Osteocyte (in vitro differentiated cells): ENCODE measurements around the gene SMOC2. TPM values are rescaled to one million over a fixed set of nuclear protein-coding genes. Genes with fewer than 3 reads are reported as not detected.

Source experiments
- DNase-seq: peaks from one replicate; pipeline ENCODE4 v3.0.0; 2021; ENCODE audit warnings: mixed read lengths; ENCODE audit not compliant: unreplicated experiment; ENCODE audit errors: extremely low spot score
- H3K27ac Mint-ChIP-seq: one replicate; pipeline ENCODE4 v1.8.0; 2021; ENCODE audit warnings: mild to moderate bottlenecking, mixed read lengths; ENCODE audit not compliant: unreplicated experiment
- H3K27me3 Mint-ChIP-seq: one replicate; pipeline ENCODE4 v1.8.0; 2021; ENCODE audit warnings: mixed read lengths; ENCODE audit not compliant: unreplicated experiment
- H3K36me3 Mint-ChIP-seq: one replicate; pipeline ENCODE4 v1.8.0; 2021; ENCODE audit warnings: mixed read lengths; ENCODE audit not compliant: unreplicated experiment
- H3K4me1 Mint-ChIP-seq: one replicate; pipeline ENCODE4 v1.8.0; 2021; ENCODE audit warnings: mixed read lengths; ENCODE audit not compliant: unreplicated experiment
- H3K4me3 Mint-ChIP-seq: one replicate; pipeline ENCODE4 v1.8.0; 2021; ENCODE audit warnings: mild to moderate bottlenecking, moderate library complexity, mixed read lengths; ENCODE audit not compliant: unreplicated experiment
- H3K9me3 Mint-ChIP-seq: one replicate; pipeline ENCODE4 v1.8.0; 2021; ENCODE audit warnings: mixed read lengths; ENCODE audit not compliant: unreplicated experiment
- CTCF ChIP-seq: fragments of 200-600 bp; sonication (generic); IDR thresholded peaks from 2 replicates; pipeline ENCODE4 v1.5.0; 2021; ENCODE audit warnings: antibody characterized with exemption, mild to moderate bottlenecking, moderate library complexity
- total RNA-seq: library from RNA; stranded (reverse); gene quantifications from 2 replicates; pipeline ENCODE4 v1.2.1, GENCODE V29; 2021

SMOC2 gene
- total RNA-seq, 1 donor from 2014 or later: 11.6 TPM

- no peaks in the 10 kb centered on the region for H3K36me3 Mint-ChIP-seq
- H3K27me3 Mint-ChIP-seq: peaks cover 4% of the 10 kb centered on the region
- peak; percentile 40 for DNase-seq
- no peak for TF ChIP-seq CTCF
- no peaks in the 10 kb centered on the region for H3K9me3 Mint-ChIP-seq
- H3K4me3 Mint-ChIP-seq: no peak overlapping the region
- H3K4me1 Mint-ChIP-seq: peaks cover 10% of the 10 kb centered on the region
- H3K27ac Mint-ChIP-seq: no peak overlapping the region
Observed at GRCh38 chr6:168578036-168578435, 137.1 kb downstream of the SMOC2 start.

- Mint-ChIP-seq H3K27me3 (peaks cover 4% of the 10 kb centered on the region), H3K36me3 (no peaks in the 10 kb centered on the region), H3K9me3 (no peaks in the 10 kb centered on the region), H3K4me1 (peaks cover 10% of the 10 kb centered on the region), H3K4me3 (no peak overlapping the region), H3K27ac (no peak overlapping the region)
- TF ChIP-seq CTCF: no peak
- peak; percentile 69 for DNase-seq
Observed at GRCh38 chr6:168581236-168581635, 140.3 kb downstream of the SMOC2 start.

- peak; percentile 54 for DNase-seq
- Mint-ChIP-seq H3K4me3 (no peak overlapping the region), H3K9me3 (no peaks in the 10 kb centered on the region), H3K27ac (no peak overlapping the region), H3K27me3 (peaks cover 4% of the 10 kb centered on the region), H3K4me1 (peaks cover 10% of the 10 kb centered on the region), H3K36me3 (no peaks in the 10 kb centered on the region)
- TF ChIP-seq CTCF: no peak
Observed at GRCh38 chr6:168581706-168582105, 140.7 kb downstream of the SMOC2 start.

GRCh38 chr6:168582571-168582981 is 141.6 kb downstream of the SMOC2 start:
- no peak for TF ChIP-seq CTCF
- no peak overlapping the region for H3K27ac Mint-ChIP-seq
- DNase-seq: peak; percentile 75
- peaks cover 10% of the 10 kb centered on the region for H3K4me1 Mint-ChIP-seq
- H3K27me3 Mint-ChIP-seq: peaks cover 8% of the 10 kb centered on the region
- H3K9me3 Mint-ChIP-seq: no peaks in the 10 kb centered on the region
- H3K4me3 Mint-ChIP-seq: no peak overlapping the region
- no peaks in the 10 kb centered on the region for H3K36me3 Mint-ChIP-seq

- Mint-ChIP-seq H3K27me3 (peaks cover 8% of the 10 kb centered on the region), H3K4me3 (no peak overlapping the region), H3K36me3 (no peaks in the 10 kb centered on the region), H3K4me1 (peaks cover 10% of the 10 kb centered on the region), H3K27ac (no peak overlapping the region), H3K9me3 (no peaks in the 10 kb centered on the region)
- peak; percentile 49 for DNase-seq
- TF ChIP-seq CTCF: no peak
Observed at GRCh38 chr6:168583126-168583525, 142.1 kb downstream of the SMOC2 start.
